NCI-H774 (cell line): ENCODE measurements around the gene SMAD3.

Experiments used
- DNase-seq: peaks from one replicate; lab custom pipeline; 2025; lab: John Stamatoyannopoulos, UW

SMAD3 gene

GRCh38 chr15:67080900-67081431 lies 15.6 kb downstream of the SMAD3 start:
- no peak for DNase-seq

- no peak for DNase-seq
Observed at GRCh38 chr15:67082007-67082536, 16.7 kb downstream of the SMAD3 start.

- no peak for DNase-seq
Observed at GRCh38 chr15:67083135-67083762, 17.8 kb downstream of the SMAD3 start.

- no peak for DNase-seq
Observed at GRCh38 chr15:67084561-67084960, 19.2 kb downstream of the SMAD3 start.

GRCh38 chr15:67085237-67085817 lies 19.9 kb downstream of the SMAD3 start:
- no peak for DNase-seq

GRCh38 chr15:67085818-67086636 lies 20.6 kb downstream of the SMAD3 start:
- no peak for DNase-seq

GRCh38 chr15:67086637-67086914 lies 21.2 kb downstream of the SMAD3 start:
- DNase-seq, result no peak

- DNase-seq, result no peak
Observed at GRCh38 chr15:67087507-67088172, 22.2 kb downstream of the SMAD3 start.

GRCh38 chr15:67089217-67090193 lies 24.1 kb downstream of the SMAD3 start:
- no peak for DNase-seq

GRCh38 chr15:67090297-67091070 lies 25.1 kb downstream of the SMAD3 start:
- DNase-seq, result no peak

GRCh38 chr15:67091071-67091979 lies 25.9 kb downstream of the SMAD3 start:
- DNase-seq, result peak; percentile 36

- no peak for DNase-seq
Observed at GRCh38 chr15:67091980-67092677, 26.7 kb downstream of the SMAD3 start.

- no peak for DNase-seq
Observed at GRCh38 chr15:67092752-67093503, 27.5 kb downstream of the SMAD3 start.

- no peak for DNase-seq
Observed at GRCh38 chr15:67093504-67093862, 28.1 kb downstream of the SMAD3 start.

GRCh38 chr15:67094001-67094826 lies 28.8 kb downstream of the SMAD3 start:
- no peak for DNase-seq

GRCh38 chr15:67095912-67096311 lies 30.5 kb downstream of the SMAD3 start:
- DNase-seq, result no peak
